ENCODE measurements around the gene JRKL.
"Not testable (repeated sequence)": the region's sequence is repeated elsewhere in the genome, so short reads cannot be mapped to it uniquely, and the experiment has no call there.

Gene JRKL

GRCh38 chr11:96394773-96395172 lies 5.0 kb downstream of the JRKL start:
- no peak for DNase-seq (ENCODE audit: low spot score)

- no peak for DNase-seq (ENCODE audit: low spot score)
Observed at GRCh38 chr11:96396637-96397036, 6.8 kb downstream of the JRKL start.

- no peak for DNase-seq (ENCODE audit: low spot score)
Observed at GRCh38 chr11:96397863-96398262, 8.1 kb downstream of the JRKL start.

GRCh38 chr11:96400697-96401096 lies 10.9 kb downstream of the JRKL start:
- no peak for DNase-seq (ENCODE audit: low spot score)

- DNase-seq (ENCODE audit: low spot score), result not testable (repeated sequence)
Observed at GRCh38 chr11:96411412-96411811, 21.6 kb downstream of the JRKL start.

GRCh38 chr11:96412761-96413381 lies 23.1 kb downstream of the JRKL start:
- DNase-seq (ENCODE audit: low spot score), result no peak

- no peak for DNase-seq (ENCODE audit: low spot score)
Observed at GRCh38 chr11:96413408-96413807, 23.6 kb downstream of the JRKL start.

GRCh38 chr11:96424693-96425092 lies 34.9 kb downstream of the JRKL start:
- no peak for DNase-seq (ENCODE audit: low spot score)

GRCh38 chr11:96430668-96431067 lies 40.9 kb downstream of the JRKL start:
- no peak for DNase-seq (ENCODE audit: low spot score)

- DNase-seq (ENCODE audit: low spot score), result not testable (repeated sequence)
Observed at GRCh38 chr11:96432654-96433053, 42.8 kb downstream of the JRKL start.

All from iPS-NIHi11 (cell line).